A673 (cell line): ENCODE measurements around the gene CSNK2A1.

Experiments
- EZH2 ChIP-seq: fragments of 200-600 bp; sonication (generic); IDR thresholded peaks from 2 replicates; pipeline ENCODE4 v1.6.1; 2017; ENCODE audit warnings: borderline replicate concordance, low read depth, mild to moderate bottlenecking, mixed read lengths, antibody characterized with exemption, low read length; ENCODE audit not compliant: poor library complexity, severe bottlenecking
- TF ChIP-seq, protein P1 (sequence below): fragments of 300-800, 200-600 bp; sonication (generic); conservative IDR thresholded peaks from 2 replicates; pipeline ENCODE4 v1.5.1; 2017; ENCODE audit warnings: low read depth, mild to moderate bottlenecking, antibody characterized with exemption, low read length, moderate library complexity, mixed read lengths

DNA sequence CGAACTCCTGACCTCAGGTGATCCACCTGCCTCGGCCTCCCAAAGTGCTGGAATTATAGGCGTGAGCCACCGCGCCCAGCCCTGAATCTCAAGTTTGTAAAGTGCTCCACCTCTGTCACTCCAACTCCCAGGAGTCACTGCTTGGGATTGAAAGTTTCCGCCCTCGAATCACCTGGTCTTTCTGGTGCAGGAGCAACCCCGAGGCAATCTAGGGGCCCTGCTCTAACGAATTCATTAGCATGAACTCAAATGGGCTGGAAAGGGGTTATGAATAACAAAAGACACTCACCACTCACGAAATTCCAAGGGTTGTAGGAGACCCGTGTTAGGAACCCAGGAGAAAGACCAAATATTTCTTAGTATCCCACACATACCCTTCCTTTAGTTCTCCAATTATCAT, 109.4 kb downstream of the CSNK2A1 start:
- TF ChIP-seq, protein P1, sequence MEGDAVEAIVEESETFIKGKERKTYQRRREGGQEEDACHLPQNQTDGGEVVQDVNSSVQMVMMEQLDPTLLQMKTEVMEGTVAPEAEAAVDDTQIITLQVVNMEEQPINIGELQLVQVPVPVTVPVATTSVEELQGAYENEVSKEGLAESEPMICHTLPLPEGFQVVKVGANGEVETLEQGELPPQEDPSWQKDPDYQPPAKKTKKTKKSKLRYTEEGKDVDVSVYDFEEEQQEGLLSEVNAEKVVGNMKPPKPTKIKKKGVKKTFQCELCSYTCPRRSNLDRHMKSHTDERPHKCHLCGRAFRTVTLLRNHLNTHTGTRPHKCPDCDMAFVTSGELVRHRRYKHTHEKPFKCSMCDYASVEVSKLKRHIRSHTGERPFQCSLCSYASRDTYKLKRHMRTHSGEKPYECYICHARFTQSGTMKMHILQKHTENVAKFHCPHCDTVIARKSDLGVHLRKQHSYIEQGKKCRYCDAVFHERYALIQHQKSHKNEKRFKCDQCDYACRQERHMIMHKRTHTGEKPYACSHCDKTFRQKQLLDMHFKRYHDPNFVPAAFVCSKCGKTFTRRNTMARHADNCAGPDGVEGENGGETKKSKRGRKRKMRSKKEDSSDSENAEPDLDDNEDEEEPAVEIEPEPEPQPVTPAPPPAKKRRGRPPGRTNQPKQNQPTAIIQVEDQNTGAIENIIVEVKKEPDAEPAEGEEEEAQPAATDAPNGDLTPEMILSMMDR, result no peak
- no peak for TF ChIP-seq EZH2
